ENCODE results near the gene EP400.

The EP400 gene

DNA sequence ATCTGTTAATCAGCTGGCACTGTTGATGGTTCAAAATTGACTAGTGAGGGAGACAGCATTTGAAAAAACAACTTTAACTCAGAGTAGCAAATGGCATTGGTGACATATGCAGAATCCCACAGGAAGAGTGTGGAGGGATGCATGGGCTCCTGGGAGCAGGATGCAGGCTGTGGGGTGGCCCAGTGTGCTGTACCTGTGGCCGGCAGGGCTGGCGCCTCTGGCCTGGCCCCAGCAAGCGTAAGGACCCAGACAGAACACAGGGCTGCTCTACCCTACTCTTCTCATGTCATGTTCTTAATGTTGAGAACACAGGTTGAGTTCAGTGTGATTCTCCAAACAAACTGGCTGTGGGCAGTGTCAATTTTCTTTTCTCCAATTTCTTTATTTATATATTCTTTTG is 160.9 kb downstream of the EP400 start:
- H3K4me3 ChIP-seq (ENCODE audit: low read depth, low read length), result no peak overlapping the region
- TF ChIP-seq, protein P1, sequence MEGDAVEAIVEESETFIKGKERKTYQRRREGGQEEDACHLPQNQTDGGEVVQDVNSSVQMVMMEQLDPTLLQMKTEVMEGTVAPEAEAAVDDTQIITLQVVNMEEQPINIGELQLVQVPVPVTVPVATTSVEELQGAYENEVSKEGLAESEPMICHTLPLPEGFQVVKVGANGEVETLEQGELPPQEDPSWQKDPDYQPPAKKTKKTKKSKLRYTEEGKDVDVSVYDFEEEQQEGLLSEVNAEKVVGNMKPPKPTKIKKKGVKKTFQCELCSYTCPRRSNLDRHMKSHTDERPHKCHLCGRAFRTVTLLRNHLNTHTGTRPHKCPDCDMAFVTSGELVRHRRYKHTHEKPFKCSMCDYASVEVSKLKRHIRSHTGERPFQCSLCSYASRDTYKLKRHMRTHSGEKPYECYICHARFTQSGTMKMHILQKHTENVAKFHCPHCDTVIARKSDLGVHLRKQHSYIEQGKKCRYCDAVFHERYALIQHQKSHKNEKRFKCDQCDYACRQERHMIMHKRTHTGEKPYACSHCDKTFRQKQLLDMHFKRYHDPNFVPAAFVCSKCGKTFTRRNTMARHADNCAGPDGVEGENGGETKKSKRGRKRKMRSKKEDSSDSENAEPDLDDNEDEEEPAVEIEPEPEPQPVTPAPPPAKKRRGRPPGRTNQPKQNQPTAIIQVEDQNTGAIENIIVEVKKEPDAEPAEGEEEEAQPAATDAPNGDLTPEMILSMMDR (IDR thresholded peaks at IDR 0.05; ENCODE audit: control insufficient read depth, extremely low read depth, insufficient read depth), result no peak
- DNase-seq (ENCODE audit: low read depth), result no peak

DNA sequence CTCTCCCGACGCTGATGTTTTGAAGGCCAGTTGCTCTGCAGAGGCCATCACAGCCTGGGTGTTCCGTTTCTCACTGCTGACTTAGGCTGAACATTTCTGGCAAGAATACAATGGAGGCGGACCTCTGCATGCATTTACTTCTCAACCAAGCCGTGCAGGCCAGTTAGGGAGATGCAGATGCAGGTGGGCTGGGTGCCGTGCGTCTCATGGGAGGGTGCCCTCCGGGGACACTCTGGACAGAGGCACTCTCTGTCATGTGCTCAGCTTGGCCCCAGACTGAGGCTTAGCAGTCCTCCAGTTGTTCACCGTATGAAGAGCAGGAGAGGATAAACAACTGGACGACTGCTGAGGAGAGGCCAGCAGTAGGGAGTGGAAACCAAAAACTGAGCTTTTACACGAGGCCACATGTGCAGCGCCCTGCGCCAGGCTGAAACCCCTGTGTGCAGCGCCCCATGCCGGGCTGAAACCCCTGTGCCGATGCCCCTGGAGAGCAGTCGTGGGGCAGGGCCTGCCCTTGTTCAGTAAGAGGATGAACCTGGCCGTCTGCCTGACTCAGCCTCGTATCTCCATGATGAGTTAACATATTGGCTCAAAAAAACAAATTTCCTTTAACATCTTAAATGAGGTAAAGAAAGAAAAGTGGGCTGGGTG is 162.0 kb downstream of the EP400 start:
- TF ChIP-seq, protein P1 (IDR thresholded peaks at IDR 0.05; ENCODE audit: control insufficient read depth, extremely low read depth, insufficient read depth), result no peak
- no peak for DNase-seq (ENCODE audit: low read depth)
- H3K4me3 ChIP-seq (ENCODE audit: low read depth, low read length), result no peak overlapping the region

DNA sequence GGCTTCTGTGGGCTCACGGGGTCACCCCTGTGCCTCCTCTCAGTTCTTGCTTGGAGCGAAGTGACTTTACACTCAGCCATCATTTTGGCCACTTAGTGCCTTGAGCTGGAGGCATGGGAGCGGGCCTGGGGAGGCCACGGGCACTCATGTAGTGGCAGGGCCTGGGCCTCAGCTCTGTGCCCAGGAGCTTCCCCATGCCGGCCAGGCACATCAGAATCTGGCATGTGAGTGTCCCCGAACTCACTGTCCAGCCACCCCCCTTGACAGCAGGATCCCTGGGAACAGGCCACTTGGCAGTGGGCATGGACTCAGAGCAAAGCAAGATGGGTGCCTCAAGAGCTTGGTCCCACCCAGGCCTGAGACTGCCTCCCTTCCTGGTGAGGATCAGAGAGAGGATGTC is 164.9 kb downstream of the EP400 start:
- TF ChIP-seq, protein P1 (IDR thresholded peaks at IDR 0.05; ENCODE audit: control insufficient read depth, extremely low read depth, insufficient read depth), result no peak
- no peak overlapping the region for H3K4me3 ChIP-seq (ENCODE audit: low read depth, low read length)
- DNase-seq (ENCODE audit: low read depth), result no peak

DNA sequence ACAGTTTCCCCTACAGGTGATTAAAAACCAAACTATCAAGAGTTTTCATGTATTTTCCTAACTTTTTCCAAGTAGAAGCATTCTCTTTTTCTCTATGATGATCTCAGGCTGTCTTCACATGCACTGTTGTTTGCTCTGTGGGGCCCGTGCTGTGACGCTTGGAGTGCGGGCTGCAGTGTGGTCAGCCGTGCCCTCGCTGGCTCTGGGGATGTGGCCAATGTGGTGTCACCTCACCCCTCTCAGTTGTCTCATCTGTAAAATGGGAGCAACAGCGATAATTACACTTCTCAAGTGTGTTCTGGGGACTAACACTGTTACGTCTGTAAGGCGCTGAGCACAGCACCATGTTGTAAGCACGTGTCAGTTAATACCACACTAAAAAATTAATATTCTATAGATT is 165.8 kb downstream of the EP400 start:
- TF ChIP-seq, protein P1 (IDR thresholded peaks at IDR 0.05; ENCODE audit: control insufficient read depth, extremely low read depth, insufficient read depth), result no peak
- DNase-seq (ENCODE audit: low read depth), result no peak
- H3K4me3 ChIP-seq (ENCODE audit: low read depth, low read length), result no peak overlapping the region

DNA sequence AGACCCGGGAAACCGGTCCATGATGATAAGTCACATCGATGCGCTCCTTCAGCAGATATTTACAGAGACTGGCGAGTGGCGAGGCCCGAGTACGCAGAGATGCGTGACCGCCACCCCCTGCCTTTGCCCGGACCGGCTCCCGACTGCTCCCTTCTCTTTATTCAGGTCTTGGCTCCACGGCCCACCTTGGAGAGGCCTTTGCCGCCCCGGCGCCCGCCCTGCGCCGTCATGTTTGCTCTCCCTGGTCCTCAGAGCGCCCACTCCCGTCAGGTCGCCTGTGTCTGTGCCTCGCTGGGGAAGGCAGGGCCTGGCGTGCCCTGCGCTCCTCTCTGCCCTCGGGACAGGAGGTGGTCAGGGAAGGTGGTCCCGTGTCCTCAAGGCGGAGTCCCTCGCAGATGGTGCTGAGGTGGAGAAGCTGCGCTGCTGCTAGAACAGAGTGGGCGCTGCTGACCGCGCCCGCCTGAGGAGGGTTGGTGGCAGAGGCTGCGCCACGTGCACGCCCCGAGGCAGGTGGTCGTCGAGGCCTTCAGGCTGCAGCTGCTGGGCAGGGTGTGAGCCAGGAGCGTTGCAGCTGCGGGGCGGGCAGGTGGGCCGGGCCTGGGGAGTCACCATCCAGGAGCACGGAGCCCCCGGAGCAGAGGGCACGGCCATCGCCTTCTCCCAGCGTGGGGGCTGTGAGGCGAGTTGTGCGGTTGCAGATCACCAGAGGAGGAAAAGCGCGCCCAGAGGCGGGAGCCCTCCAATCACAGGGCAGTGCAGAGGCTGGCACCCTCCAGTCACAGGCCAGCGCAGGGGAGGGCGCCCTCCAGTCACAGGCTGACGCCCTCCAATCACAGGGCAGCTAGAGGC is 167.2 kb downstream of the EP400 start:
- no peak for DNase-seq (ENCODE audit: low read depth)
- TF ChIP-seq, protein P1 (IDR thresholded peaks at IDR 0.05; ENCODE audit: control insufficient read depth, extremely low read depth, insufficient read depth), result no peak
- no peak overlapping the region for H3K4me3 ChIP-seq (ENCODE audit: low read depth, low read length)

DNA sequence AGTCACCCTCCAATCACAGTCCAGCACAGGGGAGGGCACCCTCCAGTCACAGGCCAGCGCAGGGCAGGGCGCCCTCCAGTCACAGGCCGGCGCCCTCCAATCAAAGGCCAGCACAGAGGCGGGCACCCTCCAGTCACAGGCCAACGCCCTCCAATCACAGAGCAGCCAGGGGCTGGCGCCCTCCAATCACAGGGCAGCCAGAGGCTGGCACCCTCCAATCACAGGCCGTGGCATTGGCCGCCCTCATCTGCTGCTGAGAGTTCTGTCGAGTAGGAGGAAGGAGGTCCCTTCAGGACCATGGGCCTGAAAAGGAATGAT is 167.8 kb downstream of the EP400 start:
- TF ChIP-seq, protein P1 (IDR thresholded peaks at IDR 0.05; ENCODE audit: control insufficient read depth, extremely low read depth, insufficient read depth), result no peak
- H3K4me3 ChIP-seq (ENCODE audit: low read depth, low read length), result no peak overlapping the region
- no peak for DNase-seq (ENCODE audit: low read depth)

Data from LNCaP clone FGC (cell line).